Transverse colon (tissue), 4 donors: Measurements from ENCODE around the gene ARRDC2. TPM values are rescaled to one million over a fixed set of nuclear protein-coding genes. Genes with fewer than 3 reads are reported as not detected.

ENCODE experiments used
- DNase-seq: peaks from one replicate; pipeline ENCODE4 v3.0.0-alpha.2; 2019
- H3K27ac ChIP-seq, 4 donors: fragments of 200-600 bp; sonication (generic); 2 replicates each; pipeline ENCODE4 v1.5.1; 2016 to 2018; ENCODE audit warnings: inconsistent platforms in 4 of 4
- H3K27me3 ChIP-seq: fragments of 200-600 bp; sonication (generic); 2 replicates; pipeline ENCODE4 v1.5.1; 2017; ENCODE audit warnings: inconsistent platforms
- H3K36me3 ChIP-seq, 4 donors: fragments of 200-600 bp; sonication (generic); 2 replicates each; pipeline ENCODE4 v1.5.1; 2017 to 2019; ENCODE audit warnings: inconsistent platforms in 4 of 4
- H3K4me1 ChIP-seq, 4 donors: fragments of 200-600 bp; sonication (generic); 2 replicates each; pipeline ENCODE4 v1.5.1; 2017 to 2020; ENCODE audit warnings: inconsistent platforms in 4 of 4
- H3K4me3 ChIP-seq, 4 donors: fragments of 200-600 bp; sonication (generic); 1 replicate in 1 of 4; 2 replicates in 3 of 4; pipeline versions ENCODE4 v1.5.1 to v1.6.1; 2017 to 2019; ENCODE audit warnings: inconsistent platforms in 4 of 4
- H3K9me3 ChIP-seq, 2 donors: fragments of 200-600 bp; sonication (generic); 2 replicates each; pipeline ENCODE4 v1.5.1; 2017 to 2019; ENCODE audit warnings: inconsistent platforms in 2 of 2
- CTCF ChIP-seq, 5 experiments: fragments of 200-600 bp in 3 of 5; fragments of 450-650 bp in 2 of 5; sonication (generic) in 3 of 5; IDR thresholded peaks; 1 replicate in 2 of 5; 2 replicates in 3 of 5; pipeline ENCODE4 v1.5.1; 2016 to 2017; ENCODE audit warnings: antibody characterized with exemption in 5 of 5, inconsistent platforms in 3 of 5, mild to moderate bottlenecking in 2 of 5, moderate library complexity in 1 of 5
- EP300 ChIP-seq: sonication (generic); formaldehyde crosslinking; IDR thresholded peaks from one replicate; pipeline ENCODE4 v1.6.1; 2017; ENCODE audit warnings: antibody characterized with exemption, low read depth
- POLR2A ChIP-seq: fragments of 450-650 bp; IDR thresholded peaks from one replicate; pipeline ENCODE4 v1.6.1; 2016; ENCODE audit warnings: antibody characterized with exemption, mild to moderate bottlenecking, moderate library complexity
- POLR2AphosphoS5 ChIP-seq, 3 donors: sonication (generic); formaldehyde crosslinking; IDR thresholded peaks; one replicate each; pipeline ENCODE4 v1.6.1; 2016; ENCODE audit warnings: antibody characterized with exemption in 3 of 3
- WGBS, 2 donors: methylation state at CpG; one replicate each; pipeline ENCODE4 v1.1.5; 2018; ENCODE audit warnings: low coverage in 1 of 2; 5-methylcytosine and 5-hydroxymethylcytosine counted together
- in situ Hi-C, 4 donors: fragments of 200-750 bp; cut with MboI; loops; one replicate each; pipeline versions ENCODE4 v1.15.0 to v1.15.1; 2017; ENCODE audit warnings: low sequenced_read_pairs in 3 of 4, low pct_ligation_motif_present in 1 of 4, low pct_unique_long_range_greater_than_20kb in 1 of 4
- intact Hi-C: fragments of 100-400 bp; cut with DNase I; formaldehyde crosslinking; loops from one replicate; pipeline ENCODE4 v1.15.1; 2023; ENCODE audit warnings: low total_unique reads
- total RNA-seq, 4 donors: library from RNA; depleted of rRNA; stranded (reverse); fragments of >200 nt; gene quantifications; one replicate each; pipeline ENCODE4 v1.1.0, GENCODE V29; 2016

Gene ARRDC2
- total RNA-seq, 4 donors from 2014 or later, result 28.9 to 69.6 (median 42.7) TPM

GRCh38 chr19:17972230-17972629 lies 35.7 kb upstream of the ARRDC2 start:
- in situ Hi-C loops (no loop called here), intact Hi-C loops (no loop called here)
- TF ChIP-seq CTCF (IDR thresholded peaks at IDR 0.05) (no peak), POLR2AphosphoS5 (IDR thresholded peaks at IDR 0.05) (no peak), POLR2A (no peak), EP300 (no peak)
- 36% methylated on average over 1 of the region's 1 CpG; no CpG with 5 or more reads in 1 of the 2 donors for WGBS, 2 donors
- no peaks in the 10 kb centered on the region for H3K36me3 ChIP-seq
- no peaks in the 10 kb centered on the region for H3K9me3 ChIP-seq
- no peak overlapping the region for H3K27ac ChIP-seq
- no peak for DNase-seq
- peaks cover 13% of the 10 kb centered on the region for H3K27me3 ChIP-seq
- no peaks in the 10 kb centered on the region for H3K4me1 ChIP-seq
- no peak overlapping the region for H3K4me3 ChIP-seq

DNA sequence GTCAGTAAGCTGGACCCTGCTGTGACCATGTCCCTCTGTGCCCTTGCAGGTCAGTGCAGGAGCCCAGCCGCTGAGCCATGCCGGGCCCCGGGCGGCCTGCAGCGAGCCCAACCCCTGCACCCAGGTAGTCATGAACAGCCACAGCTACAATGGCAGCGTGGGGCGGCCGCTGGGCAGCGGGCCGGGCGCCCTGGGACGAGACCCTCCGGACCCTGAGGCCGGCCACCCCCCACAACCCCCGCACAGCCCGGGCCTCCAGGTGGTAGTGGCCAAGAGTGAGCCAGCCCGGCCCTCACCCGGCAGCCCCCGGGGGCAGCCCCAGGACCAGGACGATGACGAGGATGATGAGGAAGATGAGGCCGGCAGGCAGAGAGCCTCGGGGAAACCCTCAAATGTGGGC lies 34.2 kb upstream of the ARRDC2 start:
- 84% methylated on average over 11 of the region's 23 CpGs; no CpG with 5 or more reads in 1 of the 2 donors for WGBS, 2 donors
- in situ Hi-C loops, result no loop called here

DNA sequence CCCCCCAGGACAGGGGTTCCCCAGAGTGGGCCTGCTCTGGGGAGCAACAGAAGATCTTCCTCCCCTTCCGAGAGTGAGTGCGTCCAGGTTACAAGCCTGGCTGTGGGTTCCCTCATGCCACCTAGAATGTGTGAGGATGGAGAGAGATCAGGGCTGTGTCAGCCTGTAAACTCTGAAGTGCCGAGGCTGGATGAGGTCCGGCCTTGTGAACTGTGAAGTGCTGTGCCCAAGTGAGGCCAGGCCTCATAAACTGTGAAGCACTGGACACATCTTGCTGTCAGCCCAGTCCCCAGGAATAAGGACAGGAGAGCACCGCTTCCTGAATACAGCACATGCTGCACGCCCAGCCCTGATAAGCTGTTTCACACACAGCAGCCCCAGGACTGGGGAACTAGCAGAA lies 33.4 kb upstream of the ARRDC2 start:
- DNase-seq, result no peak
- Histone ChIP-seq H3K4me1 (no peaks in the 10 kb centered on the region), H3K27ac (no peak overlapping the region), H3K4me3 (no peak overlapping the region), H3K9me3 (no peaks in the 10 kb centered on the region), H3K27me3 (no peaks in the 10 kb centered on the region), H3K36me3 (no peaks in the 10 kb centered on the region)
- in situ Hi-C loops (no loop called here), intact Hi-C loops (no loop called here)
- 88% methylated on average over 6 of the region's 6 CpGs; no CpG with 5 or more reads in 1 of the 2 donors for WGBS, 2 donors
- TF ChIP-seq POLR2A, result no peak
- TF ChIP-seq POLR2AphosphoS5 (IDR thresholded peaks at IDR 0.05), result no peak
- no peak for TF ChIP-seq EP300
- no peak for TF ChIP-seq CTCF (IDR thresholded peaks at IDR 0.05)

More for the DNA sequence above, 34.2 kb upstream of the ARRDC2 start:
- intact Hi-C loops, result no loop called here
- Histone ChIP-seq H3K9me3 (no peaks in the 10 kb centered on the region), H3K27ac (no peak overlapping the region), H3K36me3 (no peaks in the 10 kb centered on the region), H3K4me1 (no peaks in the 10 kb centered on the region), H3K4me3 (no peak overlapping the region), H3K27me3 (no peaks in the 10 kb centered on the region)
- no peak for DNase-seq
- no peak for TF ChIP-seq POLR2A
- TF ChIP-seq EP300, result no peak
- TF ChIP-seq POLR2AphosphoS5 (IDR thresholded peaks at IDR 0.05), result no peak
- no peak for TF ChIP-seq CTCF (IDR thresholded peaks at IDR 0.05)

DNA sequence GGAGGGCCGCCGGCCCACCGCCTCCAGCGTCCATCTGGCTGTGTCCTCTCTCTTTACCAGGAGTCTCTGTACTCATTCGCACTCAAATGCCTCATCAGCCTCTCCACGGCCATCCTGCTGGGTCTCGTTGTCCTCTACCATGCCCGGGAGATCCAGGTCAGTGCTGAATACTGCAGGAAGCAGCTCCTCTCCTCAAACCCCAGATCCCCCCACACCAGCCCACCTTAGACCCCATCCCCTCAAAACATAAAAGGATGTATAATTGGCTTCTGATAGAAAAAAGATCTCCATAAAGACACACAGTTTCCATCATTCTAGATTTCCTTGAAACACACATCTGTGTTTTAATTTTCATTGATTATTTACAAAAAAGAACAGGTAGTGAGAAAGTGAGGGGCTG lies 32.9 kb upstream of the ARRDC2 start:
- Histone ChIP-seq H3K36me3 (no peaks in the 10 kb centered on the region), H3K27ac (no peak overlapping the region), H3K4me3 (no peak overlapping the region), H3K4me1 (no peaks in the 10 kb centered on the region), H3K9me3 (no peaks in the 10 kb centered on the region), H3K27me3 (no peaks in the 10 kb centered on the region)
- 94% methylated on average over 8 of the region's 8 CpGs; no CpG with 5 or more reads in 1 of the 2 donors for WGBS, 2 donors
- TF ChIP-seq POLR2A (no peak), POLR2AphosphoS5 (IDR thresholded peaks at IDR 0.05) (no peak), CTCF (IDR thresholded peaks at IDR 0.05) (no peak), EP300 (no peak)
- in situ Hi-C loops, result loop anchor here in 1 of 4 donors (25.0 kb wide), 1 partner anchor 113 kb away; the partner anchor contains the start of genes RPL18A and SLC5A5
- no peak for DNase-seq
- intact Hi-C loops, result no loop called here
